Measurements from ENCODE around the gene CRY2. TPM values are rescaled to one million over a fixed set of nuclear protein-coding genes. Genes with fewer than 3 reads are reported as not detected.

Gene CRY2
- total and polyA plus RNA-seq, 2 of the 13 experiments (the other 11 are each of a cell fraction or from before 2014, with no cell fraction given), result 10.1 to 12.2 TPM

- TF ChIP-seq ZNF713 (CRISPR knock-in tag; IDR thresholded peaks at IDR 0.05), result no peak
- TF ChIP-seq ZNF652 (CRISPR knock-in tag; IDR thresholded peaks at IDR 0.05; ENCODE audit: borderline replicate concordance, low read depth), result no peak
- no peak for TF ChIP-seq ZNF383 (CRISPR knock-in tag; IDR thresholded peaks at IDR 0.05; ENCODE audit: borderline replicate concordance)
- TF ChIP-seq, protein P1, sequence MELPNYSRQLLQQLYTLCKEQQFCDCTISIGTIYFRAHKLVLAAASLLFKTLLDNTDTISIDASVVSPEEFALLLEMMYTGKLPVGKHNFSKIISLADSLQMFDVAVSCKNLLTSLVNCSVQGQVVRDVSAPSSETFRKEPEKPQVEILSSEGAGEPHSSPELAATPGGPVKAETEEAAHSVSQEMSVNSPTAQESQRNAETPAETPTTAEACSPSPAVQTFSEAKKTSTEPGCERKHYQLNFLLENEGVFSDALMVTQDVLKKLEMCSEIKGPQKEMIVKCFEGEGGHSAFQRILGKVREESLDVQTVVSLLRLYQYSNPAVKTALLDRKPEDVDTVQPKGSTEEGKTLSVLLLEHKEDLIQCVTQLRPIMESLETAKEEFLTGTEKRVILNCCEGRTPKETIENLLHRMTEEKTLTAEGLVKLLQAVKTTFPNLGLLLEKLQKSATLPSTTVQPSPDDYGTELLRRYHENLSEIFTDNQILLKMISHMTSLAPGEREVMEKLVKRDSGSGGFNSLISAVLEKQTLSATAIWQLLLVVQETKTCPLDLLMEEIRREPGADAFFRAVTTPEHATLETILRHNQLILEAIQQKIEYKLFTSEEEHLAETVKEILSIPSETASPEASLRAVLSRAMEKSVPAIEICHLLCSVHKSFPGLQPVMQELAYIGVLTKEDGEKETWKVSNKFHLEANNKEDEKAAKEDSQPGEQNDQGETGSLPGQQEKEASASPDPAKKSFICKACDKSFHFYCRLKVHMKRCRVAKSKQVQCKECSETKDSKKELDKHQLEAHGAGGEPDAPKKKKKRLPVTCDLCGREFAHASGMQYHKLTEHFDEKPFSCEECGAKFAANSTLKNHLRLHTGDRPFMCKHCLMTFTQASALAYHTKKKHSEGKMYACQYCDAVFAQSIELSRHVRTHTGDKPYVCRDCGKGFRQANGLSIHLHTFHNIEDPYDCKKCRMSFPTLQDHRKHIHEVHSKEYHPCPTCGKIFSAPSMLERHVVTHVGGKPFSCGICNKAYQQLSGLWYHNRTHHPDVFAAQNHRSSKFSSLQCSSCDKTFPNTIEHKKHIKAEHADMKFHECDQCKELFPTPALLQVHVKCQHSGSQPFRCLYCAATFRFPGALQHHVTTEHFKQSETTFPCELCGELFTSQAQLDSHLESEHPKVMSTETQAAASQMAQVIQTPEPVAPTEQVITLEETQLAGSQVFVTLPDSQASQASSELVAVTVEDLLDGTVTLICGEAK (IDR thresholded peaks at IDR 0.05), result peak; percentile 64; the same call in 1 of the 2 replicates
- TF ChIP-seq, protein P1 (CRISPR knock-in tag; IDR thresholded peaks at IDR 0.05), result peak; percentile 82
- peak; percentile 66; the same call in 1 of the 2 replicates for TF ChIP-seq POLR2AphosphoS5 (IDR thresholded peaks at IDR 0.05; ENCODE audit: low read depth, low read length)
- no peak for TF ChIP-seq ARHGAP35 (CRISPR knock-in tag; IDR thresholded peaks at IDR 0.05; ENCODE audit: borderline replicate concordance)
- no peak for TF ChIP-seq GATAD2A (CRISPR knock-in tag; IDR thresholded peaks at IDR 0.05)
- peak; percentile 80 for TF ChIP-seq PHF8 (CRISPR knock-in tag; IDR thresholded peaks at IDR 0.05)
- TF ChIP-seq ZKSCAN5 (CRISPR knock-in tag; IDR thresholded peaks at IDR 0.05), result no peak
- TF ChIP-seq ZNF292 (CRISPR knock-in tag; IDR thresholded peaks at IDR 0.05; ENCODE audit: borderline replicate concordance, low read depth), result no peak
- no peak for TF ChIP-seq ZNF570 (CRISPR knock-in tag; IDR thresholded peaks at IDR 0.05; ENCODE audit: borderline replicate concordance)
- TF ChIP-seq ARNT2 (CRISPR knock-in tag; IDR thresholded peaks at IDR 0.05; ENCODE audit: low read depth), result no peak; the same call in 1 of the 2 replicates
- TF ChIP-seq FOXP4 (CRISPR knock-in tag; IDR thresholded peaks at IDR 0.05), result peak; percentile 14; the same call in 1 of the 2 replicates
- TF ChIP-seq FUBP1 (CRISPR knock-in tag; IDR thresholded peaks at IDR 0.05; ENCODE audit: borderline replicate concordance), result no peak
- peak; percentile 79 for TF ChIP-seq POLR2G (IDR thresholded peaks at IDR 0.05; ENCODE audit: low read depth, low read length)
- peak; percentile 94 for TF ChIP-seq NR2C2 (CRISPR knock-in tag; IDR thresholded peaks at IDR 0.05; ENCODE audit: borderline replicate concordance)
Measured at GRCh38 chr11:45917623-45918330, 70.5 kb downstream of the CRY2 start, which contains the start of gene PEX16 (continued).

Data from HepG2 (cell line).